H1 (cell line): ENCODE results near the gene RFX6. TPM values are rescaled to one million over a fixed set of nuclear protein-coding genes. Genes with fewer than 3 reads are reported as not detected.

Experiments
- CTCF ChIA-PET: fragments of 300-600 bp; sonication (Branson Sonifier 250); formaldehyde crosslinking; loops from one replicate; lab custom pipeline; 2021; ENCODE audit not compliant: partially characterized antibody; lab: Charles Lee
- POLR2A ChIA-PET: fragments of 300-600 bp; sonication (Branson Sonifier 250); formaldehyde crosslinking; loops from one replicate; lab custom pipeline; 2021; ENCODE audit warnings: inconsistent platforms; ENCODE audit not compliant: partially characterized antibody; lab: Charles Lee
- DNase-seq, 2 experiments: peaks; one replicate each; pipeline versions ENCODE4 v3.0.0 to v3.0.0-alpha.2; 2010 to 2022; ENCODE audit warnings: low spot score in 2 of 2, low read depth in 1 of 2, mixed read lengths in 1 of 2
- FAIRE-seq: peaks from 2 replicates; lab custom pipeline; 2011; peaks lifted over from hg19 to GRCh38; lab: Jason Lieb, UNC
- H2AFZ ChIP-seq: 2 replicates; pipeline ENCODE4 v1.8.1; 2012; ENCODE audit warnings: low read length, inconsistent platforms
- H2AK5ac ChIP-seq: 2 replicates; pipeline ENCODE4 v1.6.1; 2013; ENCODE audit warnings: low read depth, low read length
- H2BK120ac ChIP-seq: replicated peaks from 2 replicates; pipeline ENCODE3; 2013; ENCODE audit warnings: low read depth, low read length, inconsistent platforms
- H2BK12ac ChIP-seq: 2 replicates; pipeline ENCODE4 v1.6.1; 2013; ENCODE audit warnings: low read depth, low read length
- H2BK15ac ChIP-seq: 2 replicates; pipeline ENCODE4 v1.6.1; 2013; ENCODE audit warnings: low read length
- H2BK20ac ChIP-seq: 2 replicates; pipeline ENCODE4 v1.6.1; 2013; ENCODE audit warnings: low read length
- H2BK5ac ChIP-seq: 2 replicates; pipeline ENCODE4 v1.6.1; 2013; ENCODE audit warnings: low read depth, low read length
- H3K14ac ChIP-seq: 2 replicates; pipeline ENCODE4 v1.6.1; 2013; ENCODE audit warnings: inconsistent platforms; ENCODE audit not compliant: insufficient read length
- H3K18ac ChIP-seq: 2 replicates; pipeline ENCODE4 v1.6.1; 2013; ENCODE audit warnings: low read length; ENCODE audit errors: extremely low read depth
- H3K23ac ChIP-seq: 2 replicates; pipeline ENCODE4 v1.6.1; 2013; ENCODE audit warnings: inconsistent platforms; ENCODE audit not compliant: insufficient read length
- H3K23me2 ChIP-seq: 2 replicates; pipeline ENCODE4 v1.6.1; 2013; ENCODE audit warnings: low read depth, low read length
- H3K27ac ChIP-seq: 2 replicates; pipeline ENCODE4 v1.6.1; 2011; ENCODE audit warnings: low read depth, low read length, inconsistent platforms
- H3K27me3 ChIP-seq, 4 experiments: replicated peaks in 1 of 4; 1 replicate in 1 of 4; 2 replicates in 3 of 4; pipeline versions ENCODE4 v1.6.1 to v1.8.1; 2011 to 2013; ENCODE audit warnings: low read length in 3 of 4, mild to moderate bottlenecking in 3 of 4, inconsistent platforms in 2 of 4, mixed read lengths in 2 of 4, moderate library complexity in 1 of 4; ENCODE audit not compliant: control insufficient read depth in 3 of 4, insufficient read depth in 3 of 4; ENCODE audit errors: extremely low read depth in 1 of 4
- H3K36me3 ChIP-seq, 4 experiments: 2 replicates each; pipeline versions ENCODE4 v1.6.1 to v1.8.1; 2011 to 2013; ENCODE audit warnings: mild to moderate bottlenecking in 4 of 4, low read length in 3 of 4, moderate library complexity in 2 of 4, control low read depth in 1 of 4, inconsistent platforms in 1 of 4; ENCODE audit not compliant: insufficient read depth in 4 of 4, control insufficient read depth in 2 of 4
- H3K4ac ChIP-seq: replicated peaks from 2 replicates; pipeline ENCODE3; 2013; ENCODE audit warnings: low read length, low read depth, mixed read lengths, inconsistent platforms; ENCODE audit not compliant: insufficient read length
- H3K4me1 ChIP-seq, 4 experiments: replicated peaks in 1 of 4; 1 replicate in 1 of 4; 2 replicates in 3 of 4; pipeline versions ENCODE4 v1.6.1 to v1.8.1; 2011 to 2013; ENCODE audit warnings: low read length in 3 of 4, inconsistent platforms in 2 of 4, mixed read lengths in 1 of 4; ENCODE audit not compliant: insufficient read depth in 4 of 4, control insufficient read depth in 3 of 4
- H3K4me2 ChIP-seq, 2 experiments: 2 replicates each; pipeline versions ENCODE4 v1.6.1 to v1.8.1; 2011 to 2013; ENCODE audit warnings: low read depth in 2 of 2, low read length in 2 of 2, control low read depth in 1 of 2, inconsistent platforms in 1 of 2, mild to moderate bottlenecking in 1 of 2; ENCODE audit not compliant: insufficient read depth in 1 of 2
- H3K4me3 ChIP-seq, 4 experiments: fragments of 200-600, 300-600 bp in 1 of 4; sonication (generic), shearing (Covaris generic), sonication (Bioruptor Twin) in 1 of 4; 2 replicates each; pipeline versions ENCODE4 v1.5.1 to v1.8.1; 2011 to 2016; ENCODE audit warnings: low read length in 4 of 4, low read depth in 3 of 4, control low read depth in 2 of 4, inconsistent platforms in 2 of 4, mild to moderate bottlenecking in 2 of 4, mixed read lengths in 1 of 4, moderate library complexity in 1 of 4; ENCODE audit not compliant: insufficient read depth in 2 of 4; ENCODE audit errors: extremely low read depth in 1 of 4
- H3K56ac ChIP-seq: replicated peaks from 2 replicates; pipeline ENCODE3; 2013; ENCODE audit warnings: low read depth, mild to moderate bottlenecking, mixed read lengths, low read length, inconsistent platforms; ENCODE audit not compliant: insufficient read length
- H3K79me1 ChIP-seq: 2 replicates; pipeline ENCODE4 v1.6.1; 2013; ENCODE audit warnings: low read depth, low read length, control low read depth
- H3K79me2 ChIP-seq, 2 experiments: 2 replicates each; pipeline versions ENCODE4 v1.6.1 to v1.8.1; 2012 to 2013; ENCODE audit warnings: low read length in 2 of 2, mild to moderate bottlenecking in 2 of 2, inconsistent platforms in 1 of 2; ENCODE audit not compliant: insufficient read depth in 2 of 2, control insufficient read depth in 1 of 2
- H3K9ac ChIP-seq, 4 experiments: replicated peaks in 1 of 4; 1 replicate in 1 of 4; 2 replicates in 3 of 4; pipeline versions ENCODE4 v1.6.1 to v1.8.1; 2011 to 2013; ENCODE audit warnings: low read depth in 3 of 4, low read length in 3 of 4, control low read depth in 2 of 4, mild to moderate bottlenecking in 2 of 4, moderate library complexity in 2 of 4, inconsistent platforms in 1 of 4; ENCODE audit errors: extremely low read depth in 1 of 4
- H3K9me3 ChIP-seq, 2 experiments: 2 replicates each; pipeline versions ENCODE4 v1.6.1 to v1.8.1; 2012 to 2013; ENCODE audit warnings: mild to moderate bottlenecking in 2 of 2, moderate library complexity in 2 of 2, control low read depth in 1 of 2, inconsistent platforms in 1 of 2, low read depth in 1 of 2, low read length in 1 of 2, mixed read lengths in 1 of 2; ENCODE audit not compliant: insufficient read depth in 2 of 2
- H4K20me1 ChIP-seq, 2 experiments: replicated peaks in 1 of 2; 2 replicates each; pipeline versions ENCODE3 to v1.8.1; 2011 to 2013; ENCODE audit warnings: inconsistent platforms in 2 of 2, low read length in 2 of 2, mild to moderate bottlenecking in 1 of 2; ENCODE audit not compliant: insufficient read depth in 2 of 2, control insufficient read depth in 1 of 2
- H4K5ac ChIP-seq: 2 replicates; pipeline ENCODE4 v1.6.1; 2013; ENCODE audit warnings: low read length, low read depth, mixed read lengths, inconsistent platforms; ENCODE audit not compliant: insufficient read length
- H4K8ac ChIP-seq: 2 replicates; pipeline ENCODE4 v1.8.0; 2013; ENCODE audit warnings: mild to moderate bottlenecking, moderate library complexity, low read length, inconsistent platforms; ENCODE audit not compliant: insufficient read depth; ENCODE audit errors: extremely low read depth
- H4K91ac ChIP-seq: replicated peaks from 2 replicates; pipeline ENCODE3; 2013; ENCODE audit warnings: low read length, mixed read lengths, inconsistent platforms; ENCODE audit not compliant: insufficient read length
- CBX5 ChIP-seq: fragments of 300-800, 300-1000 bp; sonication (generic); IDR thresholded peaks from 2 replicates; pipeline ENCODE4 v1.7.1; 2016; ENCODE audit warnings: antibody characterized with exemption, low read length, low read depth
- CTBP2 ChIP-seq: IDR thresholded peaks from 2 replicates; pipeline ENCODE4 v1.7.0; 2011; ENCODE audit warnings: borderline replicate concordance, mild to moderate bottlenecking, moderate library complexity, mixed read lengths, low read length; ENCODE audit not compliant: insufficient read depth, insufficient read length
- KDM1A ChIP-seq: fragments of 200-600, 300-600 bp; sonication (generic); IDR thresholded peaks from 2 replicates; pipeline ENCODE4 v1.7.1; 2016; ENCODE audit warnings: mild to moderate bottlenecking, low read length, borderline replicate concordance
- SAP30 ChIP-seq: fragments of 300-600 bp; sonication (generic); IDR thresholded peaks from 2 replicates; pipeline ENCODE4 v1.7.1; 2012; ENCODE audit warnings: low read length, moderate library complexity, mild to moderate bottlenecking, inconsistent platforms; ENCODE audit not compliant: insufficient read depth, insufficient replicate concordance
- SIN3A ChIP-seq, 2 experiments: IDR thresholded peaks in 1 of 2; conservative IDR thresholded peaks in 1 of 2; 2 replicates each; pipeline ENCODE4 v1.6.1; 2011 to 2012; ENCODE audit warnings: low read length in 2 of 2, improper control_type of control experiment in 1 of 2, low read depth in 1 of 2, mild to moderate bottlenecking in 1 of 2
- SIRT6 ChIP-seq: IDR thresholded peaks from one replicate; pipeline ENCODE4 v1.7.1; 2012; ENCODE audit warnings: low read length, inconsistent platforms
- SRF ChIP-seq: IDR thresholded peaks from 2 replicates; pipeline ENCODE4 v1.6.1; 2011; ENCODE audit warnings: mild to moderate bottlenecking, low read depth, low read length, moderate library complexity
- WGBS, 2 experiments: shearing (Covaris generic) in 1 of 2; methylation state at CpG; one replicate each; pipeline versions ENCODE4 v1.1.6 to v1.1.7; 2013 to 2015; ENCODE audit warnings: low lambda C conversion rate in 2 of 2, mixed read lengths in 2 of 2, inconsistent platforms in 1 of 2, low coverage in 1 of 2, missing lambda C conversion rate in 1 of 2; ENCODE audit not compliant: insufficient replicate concordance in 2 of 2, insufficient coverage in 1 of 2, insufficient read length in 1 of 2; ENCODE audit errors: extremely low coverage in 1 of 2, missing lambda C conversion rate in 1 of 2; 5-methylcytosine and 5-hydroxymethylcytosine counted together
- polyA plus RNA-seq, 7 experiments: library from polyadenylated mRNA; depleted of rRNA in 3 of 7; stranded (reverse) in 5 of 7; unstranded in 2 of 7; fragments of >200 nt in 5 of 7; fragments of 200-250 nt in 2 of 7; gene quantifications; 1 replicate in 5 of 7; 2 replicates in 1 of 7; 4 replicates in 1 of 7; pipeline versions ENCODE4 v1.2.1 to v1.2.3, GENCODE V29; 2011 to 2013; ENCODE audit warnings: missing spikeins in 2 of 7, mixed read lengths in 2 of 7
- total RNA-seq: library from RNA; stranded (reverse); fragmentation: NEBNext Ultra II Directional; extraction: Animal tissue kit (Norgen Biotek cat#: 25700); gene quantifications from 2 replicates; pipeline ENCODE4 v1.2.1, GENCODE V29; 2021

The RFX6 gene
- total and polyA plus RNA-seq, 2 of the 8 experiments (the other 6 are each of a cell fraction or from before 2014, with no cell fraction given): not detected

DNA sequence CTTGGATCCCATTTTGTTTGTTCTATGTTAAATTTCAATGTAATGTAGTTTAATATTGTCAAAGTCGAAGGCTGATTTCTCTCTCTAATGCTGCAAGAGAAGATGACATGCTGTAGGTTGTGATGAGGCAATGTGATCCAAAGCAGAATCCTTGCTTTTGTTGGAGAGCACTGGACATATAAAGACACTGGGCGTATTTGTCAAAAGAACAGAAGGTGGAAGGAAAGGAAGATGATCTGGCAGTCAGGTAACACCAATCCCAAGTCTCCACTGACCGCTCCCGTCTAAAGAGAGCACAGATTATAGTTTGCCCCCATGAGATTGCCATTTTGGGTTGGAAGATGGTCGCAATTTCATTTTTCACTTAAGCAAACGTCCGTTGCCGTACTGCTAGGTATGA is 935 bp upstream of the RFX6 start:
- Histone ChIP-seq H2BK15ac (no peak overlapping the region), H3K4ac (no peak overlapping the region), H3K9ac (no peak overlapping the region; a peak in 1 of 7 replicates), H4K20me1 (peaks cover 0 to 2% of the 10 kb centered on the region in 2 experiments), H3K23me2 (peaks cover 8% of the 10 kb centered on the region; the same call in 1 of the 2 replicates), H3K23ac (no peak overlapping the region), H3K79me2 (no peaks in the 10 kb centered on the region), H4K8ac (no peak overlapping the region), H3K4me1 (peaks cover 0 to 5% (median 0%) of the 10 kb centered on the region in 4 experiments; a peak in 1 of 7 replicates), H2BK120ac (no peak overlapping the region), H3K27me3 (peaks cover 12 to 41% (median 29%) of the 10 kb centered on the region in 4 experiments), H2BK20ac (no peak overlapping the region), H3K18ac (no peak overlapping the region), H4K5ac (no peak overlapping the region), H3K4me3 (peak overlapping the region; percentile 71 to 96 (median 79); a peak in 7 of 8 replicates), H2AK5ac (no peak overlapping the region), H4K91ac (no peak overlapping the region), H2AFZ (peak overlapping the region; percentile 48), H3K9me3 (peaks cover 0 to 4% of the 10 kb centered on the region in 2 experiments; a peak in 1 of 4 replicates), H2BK12ac (no peak overlapping the region), H3K14ac (no peak overlapping the region), H3K4me2 (peak overlapping the region; percentile 99 to 100), H3K56ac (no peak overlapping the region), H3K27ac (no peak overlapping the region), H2BK5ac (no peak overlapping the region), H3K79me1 (no peaks in the 10 kb centered on the region), H3K36me3 (no peaks in the 10 kb centered on the region)
- 30% methylated on average over 8 of the region's 8 CpGs; no CpG with 5 or more reads in 1 of the 2 experiments for WGBS, 2 experiments
- POLR2A ChIA-PET: interaction anchor here (0.6 kb wide), 1 partner anchor 598 kb away, joined by 3 read pairs; no protein-coding TSS in a partner anchor
- CTCF ChIA-PET: interaction anchor here (1.0 kb wide), 1 partner anchor 64 kb away, joined by 3 read pairs; no protein-coding TSS in a partner anchor
- no peak for TF ChIP-seq KDM1A
- no peak for TF ChIP-seq SIRT6
- TF ChIP-seq SIN3A (conservative IDR thresholded peaks at IDR 0.05 in 1 of 2, IDR thresholded peaks at IDR 0.05 in 1 of 2; ENCODE audit: low read depth in 1 of 2, low read length in 2 of 2): no peak
- no peak for TF ChIP-seq SRF
- TF ChIP-seq SAP30: no peak
- TF ChIP-seq CTBP2: no peak
- no peak for TF ChIP-seq CBX5
- FAIRE-seq (no peak), DNase-seq (no peak)
